GM21515 (cell line): ENCODE results near the gene TTC4.
"Not testable (repeated sequence)": the region's sequence is repeated elsewhere in the genome, so short reads cannot be mapped to it uniquely, and the experiment has no call there.

Source experiments
- ATAC-seq: cut with Tn5 transposase; IDR thresholded peaks from one replicate; pipeline ENCODE4 v1.9.1; 2021; ENCODE audit not compliant: unreplicated experiment

TTC4 gene

GRCh38 chr1:54745864-54746263, 30.2 kb downstream of the TTC4 start:
- ATAC-seq = no peak

GRCh38 chr1:54748094-54748835, 32.6 kb downstream of the TTC4 start:
- ATAC-seq = no peak

GRCh38 chr1:54750596-54750995, 34.9 kb downstream of the TTC4 start:
- ATAC-seq = no peak

GRCh38 chr1:54751426-54751825, 35.8 kb downstream of the TTC4 start:
- no peak for ATAC-seq

- no peak for ATAC-seq
These were observed 38.4 kb downstream of the TTC4 start for GRCh38 chr1:54754045-54754444.

GRCh38 chr1:54754486-54755285, 39.0 kb downstream of the TTC4 start:
- no peak for ATAC-seq

- ATAC-seq = no peak
These were observed 42.2 kb downstream of the TTC4 start for GRCh38 chr1:54757833-54758232.

GRCh38 chr1:54758678-54759348, 43.2 kb downstream of the TTC4 start:
- ATAC-seq = no peak

GRCh38 chr1:54763816-54764132, 48.1 kb downstream of the TTC4 start:
- no peak for ATAC-seq

GRCh38 chr1:54764133-54764921, 48.7 kb downstream of the TTC4 start, which contains the start of gene PARS2:
Gene PARS2 (minus strand): TSS chr1:54764523. CDS start chr1:54759161, 5,362 bp downstream.
- ATAC-seq = peak; percentile 96

GRCh38 chr1:54764922-54765561, 49.4 kb downstream of the TTC4 start:
- ATAC-seq = peak; percentile 22

- no peak for ATAC-seq
These were observed 51.1 kb downstream of the TTC4 start for GRCh38 chr1:54766726-54767125.

GRCh38 chr1:54767526-54767925, 51.9 kb downstream of the TTC4 start:
- ATAC-seq = no peak

- ATAC-seq = no peak
These were observed 52.4 kb downstream of the TTC4 start for GRCh38 chr1:54768093-54768492.

- ATAC-seq = no peak
These were observed 57.3 kb downstream of the TTC4 start for GRCh38 chr1:54772951-54773350.

GRCh38 chr1:54774820-54775498, 59.3 kb downstream of the TTC4 start:
- ATAC-seq = no peak

- ATAC-seq = not testable (repeated sequence)
These were observed 60.4 kb downstream of the TTC4 start for GRCh38 chr1:54775828-54776721.

GRCh38 chr1:54777011-54777410, 61.4 kb downstream of the TTC4 start:
- no peak for ATAC-seq

- no peak for ATAC-seq
These were observed 61.8 kb downstream of the TTC4 start for GRCh38 chr1:54777431-54777830.
